HG03575 (cell line): ENCODE measurements around the gene HIPK2.

Experiments
- ATAC-seq: cut with Tn5 transposase; IDR thresholded peaks from one replicate; pipeline ENCODE4 v1.9.1; 2021; ENCODE audit not compliant: unreplicated experiment, insufficient number of reproducible peaks, low FRiP score; ENCODE audit errors: extremely low read depth

HIPK2 gene

GRCh38 chr7:139739863-139740597 lies 37.8 kb downstream of the HIPK2 start:
- ATAC-seq, result no peak

GRCh38 chr7:139738772-139739171 lies 39.0 kb downstream of the HIPK2 start:
- ATAC-seq, result no peak

- no peak for ATAC-seq
Measured at GRCh38 chr7:139738101-139738489, 39.7 kb downstream of the HIPK2 start.

- ATAC-seq, result no peak
Measured at GRCh38 chr7:139737221-139738100, 40.3 kb downstream of the HIPK2 start.

GRCh38 chr7:139735912-139736595 lies 41.7 kb downstream of the HIPK2 start:
- ATAC-seq, result no peak

GRCh38 chr7:139735466-139735865 lies 42.3 kb downstream of the HIPK2 start:
- ATAC-seq, result no peak

- ATAC-seq, result no peak
Measured at GRCh38 chr7:139734395-139734794, 43.4 kb downstream of the HIPK2 start.

- no peak for ATAC-seq
Measured at GRCh38 chr7:139733751-139734150, 44.0 kb downstream of the HIPK2 start.

- no peak for ATAC-seq
Measured at GRCh38 chr7:139732471-139733167, 45.2 kb downstream of the HIPK2 start.

- ATAC-seq, result no peak
Measured at GRCh38 chr7:139731802-139732470, 45.9 kb downstream of the HIPK2 start.

- ATAC-seq, result peak; percentile 32
Measured at GRCh38 chr7:139730746-139731612, 46.8 kb downstream of the HIPK2 start.

GRCh38 chr7:139728203-139728602 lies 49.6 kb downstream of the HIPK2 start:
- ATAC-seq, result no peak

GRCh38 chr7:139727151-139727705 lies 50.6 kb downstream of the HIPK2 start:
- no peak for ATAC-seq

GRCh38 chr7:139726485-139726869 lies 51.3 kb downstream of the HIPK2 start:
- ATAC-seq, result no peak

GRCh38 chr7:139725858-139726484 lies 51.8 kb downstream of the HIPK2 start:
- no peak for ATAC-seq

GRCh38 chr7:139725077-139725476 lies 52.7 kb downstream of the HIPK2 start:
- ATAC-seq, result peak; percentile 76

GRCh38 chr7:139722604-139723003 lies 55.2 kb downstream of the HIPK2 start:
- no peak for ATAC-seq
